B cell (primary cell): ENCODE measurements around the gene ZAR1L. TPM values are rescaled to one million over a fixed set of nuclear protein-coding genes. Genes with fewer than 3 reads are reported as not detected.

ENCODE experiments used
- ATAC-seq: fragments of 200-7000 bp; cut with Tn5 transposase; one replicate; pipeline ENCODE4 v1.10.0; 2021; ENCODE audit warnings: low read depth, mild to moderate bottlenecking, moderate number of reproducible peaks, moderate library complexity
- CTCF ChIA-PET: fragments of 350-600 bp; sonication (Branson Sonifier 250); formaldehyde crosslinking; loops from one replicate; lab custom pipeline; 2021; ENCODE audit warnings: antibody characterized with exemption, inconsistent platforms; lab: Charles Lee
- POLR2A ChIA-PET: fragments of 350-600 bp; sonication (Branson Sonifier 250); formaldehyde crosslinking; loops from one replicate; lab custom pipeline; 2021; ENCODE audit warnings: antibody characterized with exemption; lab: Charles Lee
- DNase-seq: peaks from one replicate; pipeline ENCODE4 v3.0.0; 2013
- H2AFZ ChIP-seq: 2 replicates; pipeline ENCODE4 v1.6.1; 2012; ENCODE audit warnings: mild to moderate bottlenecking, low read depth, low read length; ENCODE audit not compliant: insufficient read depth, poor library complexity, severe bottlenecking
- H3K27ac ChIP-seq, 2 donors: 1 replicate in 1 of 2; 2 replicates in 1 of 2; pipeline ENCODE4 v1.5.1; 2012 to 2013; ENCODE audit warnings: low read length in 2 of 2, mild to moderate bottlenecking in 2 of 2, moderate library complexity in 1 of 2
- H3K27me3 ChIP-seq, 4 experiments: fragments of 200-600 bp in 1 of 4; sonication (generic) in 1 of 4; replicated peaks in 1 of 4; 1 replicate in 2 of 4; 2 replicates in 2 of 4; pipeline versions ENCODE4 v1.6.1 to v1.7.0; 2013 to 2016; ENCODE audit warnings: low read length in 3 of 4, mild to moderate bottlenecking in 2 of 4, mixed read lengths in 1 of 4, moderate library complexity in 1 of 4; ENCODE audit not compliant: insufficient read depth in 4 of 4, control insufficient read depth in 3 of 4; ENCODE audit errors: control extremely low read depth in 1 of 4
- H3K36me3 ChIP-seq, 2 experiments: replicated peaks in 1 of 2; 1 replicate in 1 of 2; 2 replicates in 1 of 2; pipeline versions ENCODE4 v1.6.1 to v1.7.1; 2013; ENCODE audit warnings: low read length in 1 of 2; ENCODE audit not compliant: insufficient read depth in 2 of 2, control insufficient read depth in 1 of 2; ENCODE audit errors: control extremely low read depth in 1 of 2, extremely low read depth in 1 of 2
- H3K4me1 ChIP-seq, 2 donors: fragments of 200-600 bp in 1 of 2; sonication (generic) in 1 of 2; 1 replicate in 1 of 2; 2 replicates in 1 of 2; pipeline versions ENCODE4 v1.5.1 to v1.6.1; 2013 to 2017; ENCODE audit warnings: low read length in 2 of 2; ENCODE audit not compliant: control insufficient read depth in 2 of 2, insufficient read depth in 2 of 2
- H3K4me2 ChIP-seq: replicated peaks from 2 replicates; pipeline ENCODE3; 2012; ENCODE audit warnings: mild to moderate bottlenecking, low read depth, low read length; ENCODE audit not compliant: poor library complexity, severe bottlenecking
- H3K4me3 ChIP-seq, 5 experiments: fragments of 200-600 bp in 1 of 5; sonication (generic) in 1 of 5; 1 replicate in 3 of 5; 2 replicates in 2 of 5; pipeline versions ENCODE4 v1.5.1 to v1.7.0; 2011 to 2016; ENCODE audit warnings: low read length in 4 of 5, mild to moderate bottlenecking in 4 of 5, low read depth in 2 of 5, control low read depth in 1 of 5, moderate library complexity in 1 of 5; ENCODE audit not compliant: insufficient read depth in 1 of 5; ENCODE audit errors: control extremely low read depth in 1 of 5, extremely low read depth in 1 of 5
- H3K79me2 ChIP-seq: fragments of 200-600 bp; sonication (generic); one replicate; pipeline ENCODE4 v1.6.0; 2016; ENCODE audit warnings: low read length; ENCODE audit not compliant: control insufficient read depth, insufficient read depth
- H3K9ac ChIP-seq: fragments of 200-600 bp; sonication (generic); 2 replicates; pipeline ENCODE4 v1.6.1; 2017; ENCODE audit warnings: mild to moderate bottlenecking, low read length, moderate library complexity
- H3K9me3 ChIP-seq, 3 donors: one replicate each; pipeline versions ENCODE4 v1.6.1 to v1.7.1; 2013; ENCODE audit warnings: low read length in 2 of 3; ENCODE audit not compliant: control insufficient read depth in 2 of 3, insufficient read depth in 1 of 3; ENCODE audit errors: control extremely low read depth in 1 of 3
- H4K20me1 ChIP-seq: 2 replicates; pipeline ENCODE4 v1.6.0; 2012; ENCODE audit warnings: mild to moderate bottlenecking, low read length; ENCODE audit not compliant: insufficient read depth, control insufficient read depth, poor library complexity, severe bottlenecking
- H3K27ac Mint-ChIP-seq: one replicate; pipeline ENCODE4 v1.8.0; 2021; ENCODE audit warnings: mixed read lengths
- H3K27me3 Mint-ChIP-seq: one replicate; pipeline ENCODE4 v1.8.0; 2021; ENCODE audit warnings: mixed read lengths
- H3K4me1 Mint-ChIP-seq: one replicate; pipeline ENCODE4 v1.8.0; 2021; ENCODE audit warnings: mixed read lengths
- H3K4me3 Mint-ChIP-seq: one replicate; pipeline ENCODE4 v1.8.0; 2021; ENCODE audit warnings: mixed read lengths
- H3K9me3 Mint-ChIP-seq: one replicate; pipeline ENCODE4 v1.8.0; 2022; ENCODE audit warnings: mixed read lengths; ENCODE audit not compliant: insufficient read depth
- CTCF ChIP-seq: fragments of 200-600 bp; IDR thresholded peaks from one replicate; pipeline ENCODE4 v1.8.0; 2022; ENCODE audit warnings: antibody characterized with exemption, mild to moderate bottlenecking
- EZH2 ChIP-seq: IDR thresholded peaks from 2 replicates; pipeline ENCODE4 v1.6.1; 2012; ENCODE audit warnings: borderline replicate concordance, low read depth, mild to moderate bottlenecking, moderate library complexity, low read length; ENCODE audit not compliant: insufficient read depth, poor library complexity, severe bottlenecking
- WGBS: methylation state at CpG from one replicate; pipeline ENCODE4 v1.1.5; 2013; ENCODE audit warnings: missing lambda C conversion rate; ENCODE audit not compliant: insufficient coverage; 5-methylcytosine and 5-hydroxymethylcytosine counted together
- intact Hi-C: fragments of 100-400 bp; cut with micrococcal nuclease; formaldehyde crosslinking; loops from one replicate; pipeline ENCODE4 v1.10.0; 2022
- polyA plus RNA-seq: library from polyadenylated mRNA; depleted of rRNA; stranded (reverse); fragments of >200 nt; gene quantifications from 2 replicates; pipeline ENCODE4 v1.2.3, GENCODE V29; 2012
- total RNA-seq, 2 donors: library from RNA; stranded (reverse); fragments of 120-200 nt in 1 of 2; gene quantifications; 1 replicate in 1 of 2; 2 replicates in 1 of 2; pipeline versions ENCODE4 v1.2.3 to v1.2.4, GENCODE V29; 2013 to 2022

The ZAR1L gene
- total and polyA plus RNA-seq, 2 donors (not counting 1 experiment from before 2014, with no cell fraction given) = not detected

- H3K36me3 ChIP-seq = peaks cover 0 to 6% of the 10 kb centered on the region in 2 experiments
- H3K79me2 ChIP-seq = no peaks in the 10 kb centered on the region
- DNase-seq (no peak), ATAC-seq (no peak)
- CTCF ChIA-PET = interaction anchor here (1.4 kb wide), 1 partner anchor 10 kb away, joined by 4 read pairs; no protein-coding TSS in a partner anchor
- H3K9me3 ChIP-seq = no peaks in the 10 kb centered on the region
- no peaks in the 10 kb centered on the region for H3K4me1 Mint-ChIP-seq
- H3K27me3 Mint-ChIP-seq = no peaks in the 10 kb centered on the region
- H3K9me3 Mint-ChIP-seq = no peaks in the 10 kb centered on the region
- H3K27ac Mint-ChIP-seq = no peak overlapping the region
- intact Hi-C loops = no loop called here
- no peaks in the 10 kb centered on the region for H4K20me1 ChIP-seq
- no peaks in the 10 kb centered on the region for H3K4me1 ChIP-seq
- no peak overlapping the region for H2AFZ ChIP-seq
- no peak overlapping the region for H3K27ac ChIP-seq
- POLR2A ChIA-PET = interaction anchor here (1.2 kb wide), 1 partner anchor 9 kb away, joined by 3 read pairs; the partner anchor contains the start of genes BRCA2 and ZAR1L
- TF ChIP-seq CTCF (no peak), EZH2 (no peak)
- H3K4me3 ChIP-seq = no peak overlapping the region
- no peak overlapping the region for H3K9ac ChIP-seq
- no peak overlapping the region for H3K4me3 Mint-ChIP-seq
- H3K4me2 ChIP-seq = no peak overlapping the region
- H3K27me3 ChIP-seq = no peaks in the 10 kb centered on the region
These were observed 8.7 kb upstream of the ZAR1L start for GRCh38 chr13:32323912-32324311.

GRCh38 chr13:32320528-32320927 lies 5.4 kb upstream of the ZAR1L start:
- H3K27ac ChIP-seq = no peak overlapping the region
- no peaks in the 10 kb centered on the region for H3K9me3 ChIP-seq
- no peaks in the 10 kb centered on the region for H3K27me3 ChIP-seq
- H4K20me1 ChIP-seq = no peaks in the 10 kb centered on the region
- H3K36me3 ChIP-seq = peaks cover 0 to 6% of the 10 kb centered on the region in 2 experiments
- no peak overlapping the region for H3K9ac ChIP-seq
- no peak overlapping the region for H3K4me2 ChIP-seq
- DNase-seq (no peak), ATAC-seq (no peak)
- H3K4me3 ChIP-seq = no peak overlapping the region
- Mint-ChIP-seq H3K4me1 (peaks cover 6% of the 10 kb centered on the region), H3K4me3 (no peak overlapping the region), H3K27ac (no peak overlapping the region), H3K9me3 (no peaks in the 10 kb centered on the region), H3K27me3 (no peaks in the 10 kb centered on the region)
- ChIA-PET CTCF (no interaction called here), POLR2A (no interaction called here)
- peaks cover 7 to 11% of the 10 kb centered on the region in 2 donors for H3K4me1 ChIP-seq
- no peak overlapping the region for H2AFZ ChIP-seq
- peaks cover 3% of the 10 kb centered on the region for H3K79me2 ChIP-seq
- intact Hi-C loops = no loop called here
- WGBS = 89% methylated on average over 1 of the region's 4 CpGs
- TF ChIP-seq CTCF (no peak), EZH2 (no peak)
